ENCODE measurements around the gene RPS6KA2. TPM values are rescaled to one million over a fixed set of nuclear protein-coding genes. Genes with fewer than 3 reads are reported as not detected.

Gene RPS6KA2
- total RNA-seq, 1 experiment from 2014 or later: 4.1 TPM

DNA sequence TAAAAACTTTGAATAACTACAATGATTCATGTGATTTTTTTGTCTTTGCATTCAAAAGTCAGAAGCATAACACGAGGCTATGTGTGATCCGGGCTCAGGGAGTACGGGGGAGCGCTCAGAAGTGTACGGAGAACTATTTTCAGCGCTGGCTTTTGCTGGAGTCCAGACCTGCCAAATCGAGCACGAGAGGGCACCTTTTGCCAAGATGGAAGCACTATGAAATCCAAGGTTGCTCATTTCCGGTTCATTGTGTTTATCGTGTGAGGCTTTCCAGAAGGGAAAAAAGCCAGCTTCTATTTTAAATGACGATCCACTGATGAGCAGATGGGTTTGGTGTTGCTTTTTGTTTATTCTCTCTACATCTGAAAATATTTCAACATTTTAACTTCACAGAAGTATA, 51.8 kb downstream of the RPS6KA2 start:
- CTCF ChIA-PET: no interaction called here
- Histone ChIP-seq H3K27ac (ENCODE audit: low read length) (no peak overlapping the region), H3K27me3 (ENCODE audit: control insufficient read depth, insufficient read depth, low read length) (no peaks in the 10 kb centered on the region), H3K4me3 (ENCODE audit: low read depth in 2 of 2, low read length in 2 of 2) (no peak overlapping the region), H3K36me3 (ENCODE audit: control insufficient read depth, insufficient read depth, low read length) (no peaks in the 10 kb centered on the region), H3K4me1 (ENCODE audit: control insufficient read depth, insufficient read depth, low read length) (no peaks in the 10 kb centered on the region), H3K9me3 (ENCODE audit: control insufficient read depth, insufficient read depth, low read depth, low read length) (no peaks in the 10 kb centered on the region)
- TF ChIP-seq, protein P1, sequence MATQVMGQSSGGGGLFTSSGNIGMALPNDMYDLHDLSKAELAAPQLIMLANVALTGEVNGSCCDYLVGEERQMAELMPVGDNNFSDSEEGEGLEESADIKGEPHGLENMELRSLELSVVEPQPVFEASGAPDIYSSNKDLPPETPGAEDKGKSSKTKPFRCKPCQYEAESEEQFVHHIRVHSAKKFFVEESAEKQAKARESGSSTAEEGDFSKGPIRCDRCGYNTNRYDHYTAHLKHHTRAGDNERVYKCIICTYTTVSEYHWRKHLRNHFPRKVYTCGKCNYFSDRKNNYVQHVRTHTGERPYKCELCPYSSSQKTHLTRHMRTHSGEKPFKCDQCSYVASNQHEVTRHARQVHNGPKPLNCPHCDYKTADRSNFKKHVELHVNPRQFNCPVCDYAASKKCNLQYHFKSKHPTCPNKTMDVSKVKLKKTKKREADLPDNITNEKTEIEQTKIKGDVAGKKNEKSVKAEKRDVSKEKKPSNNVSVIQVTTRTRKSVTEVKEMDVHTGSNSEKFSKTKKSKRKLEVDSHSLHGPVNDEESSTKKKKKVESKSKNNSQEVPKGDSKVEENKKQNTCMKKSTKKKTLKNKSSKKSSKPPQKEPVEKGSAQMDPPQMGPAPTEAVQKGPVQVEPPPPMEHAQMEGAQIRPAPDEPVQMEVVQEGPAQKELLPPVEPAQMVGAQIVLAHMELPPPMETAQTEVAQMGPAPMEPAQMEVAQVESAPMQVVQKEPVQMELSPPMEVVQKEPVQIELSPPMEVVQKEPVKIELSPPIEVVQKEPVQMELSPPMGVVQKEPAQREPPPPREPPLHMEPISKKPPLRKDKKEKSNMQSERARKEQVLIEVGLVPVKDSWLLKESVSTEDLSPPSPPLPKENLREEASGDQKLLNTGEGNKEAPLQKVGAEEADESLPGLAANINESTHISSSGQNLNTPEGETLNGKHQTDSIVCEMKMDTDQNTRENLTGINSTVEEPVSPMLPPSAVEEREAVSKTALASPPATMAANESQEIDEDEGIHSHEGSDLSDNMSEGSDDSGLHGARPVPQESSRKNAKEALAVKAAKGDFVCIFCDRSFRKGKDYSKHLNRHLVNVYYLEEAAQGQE (IDR thresholded peaks at IDR 0.05; ENCODE audit: insufficient read depth in 1 of 2, low read depth in 2 of 2, low read length in 1 of 2): no peak
- TF ChIP-seq, protein P2, sequence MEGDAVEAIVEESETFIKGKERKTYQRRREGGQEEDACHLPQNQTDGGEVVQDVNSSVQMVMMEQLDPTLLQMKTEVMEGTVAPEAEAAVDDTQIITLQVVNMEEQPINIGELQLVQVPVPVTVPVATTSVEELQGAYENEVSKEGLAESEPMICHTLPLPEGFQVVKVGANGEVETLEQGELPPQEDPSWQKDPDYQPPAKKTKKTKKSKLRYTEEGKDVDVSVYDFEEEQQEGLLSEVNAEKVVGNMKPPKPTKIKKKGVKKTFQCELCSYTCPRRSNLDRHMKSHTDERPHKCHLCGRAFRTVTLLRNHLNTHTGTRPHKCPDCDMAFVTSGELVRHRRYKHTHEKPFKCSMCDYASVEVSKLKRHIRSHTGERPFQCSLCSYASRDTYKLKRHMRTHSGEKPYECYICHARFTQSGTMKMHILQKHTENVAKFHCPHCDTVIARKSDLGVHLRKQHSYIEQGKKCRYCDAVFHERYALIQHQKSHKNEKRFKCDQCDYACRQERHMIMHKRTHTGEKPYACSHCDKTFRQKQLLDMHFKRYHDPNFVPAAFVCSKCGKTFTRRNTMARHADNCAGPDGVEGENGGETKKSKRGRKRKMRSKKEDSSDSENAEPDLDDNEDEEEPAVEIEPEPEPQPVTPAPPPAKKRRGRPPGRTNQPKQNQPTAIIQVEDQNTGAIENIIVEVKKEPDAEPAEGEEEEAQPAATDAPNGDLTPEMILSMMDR (IDR thresholded peaks at IDR 0.05): no peak
- intact Hi-C loops (cut with micrococcal nuclease; ENCODE audit: unreplicated experiment): no loop called here
- POLR2A ChIA-PET: interaction anchor here (0.6 kb wide), 1 partner anchor 14 kb away, joined by 4 read pairs; no protein-coding TSS in a partner anchor
- in situ Hi-C loops (cut with HindIII; ENCODE audit: low pct_unique_long_range_greater_than_20kb, low sequenced_read_pairs): no loop called here
- DNase-seq (ENCODE audit: low read depth, low spot score) (no peak), ATAC-seq (no peak)
- no TSS peak for BruUV-seq (replicated peaks)

DNA sequence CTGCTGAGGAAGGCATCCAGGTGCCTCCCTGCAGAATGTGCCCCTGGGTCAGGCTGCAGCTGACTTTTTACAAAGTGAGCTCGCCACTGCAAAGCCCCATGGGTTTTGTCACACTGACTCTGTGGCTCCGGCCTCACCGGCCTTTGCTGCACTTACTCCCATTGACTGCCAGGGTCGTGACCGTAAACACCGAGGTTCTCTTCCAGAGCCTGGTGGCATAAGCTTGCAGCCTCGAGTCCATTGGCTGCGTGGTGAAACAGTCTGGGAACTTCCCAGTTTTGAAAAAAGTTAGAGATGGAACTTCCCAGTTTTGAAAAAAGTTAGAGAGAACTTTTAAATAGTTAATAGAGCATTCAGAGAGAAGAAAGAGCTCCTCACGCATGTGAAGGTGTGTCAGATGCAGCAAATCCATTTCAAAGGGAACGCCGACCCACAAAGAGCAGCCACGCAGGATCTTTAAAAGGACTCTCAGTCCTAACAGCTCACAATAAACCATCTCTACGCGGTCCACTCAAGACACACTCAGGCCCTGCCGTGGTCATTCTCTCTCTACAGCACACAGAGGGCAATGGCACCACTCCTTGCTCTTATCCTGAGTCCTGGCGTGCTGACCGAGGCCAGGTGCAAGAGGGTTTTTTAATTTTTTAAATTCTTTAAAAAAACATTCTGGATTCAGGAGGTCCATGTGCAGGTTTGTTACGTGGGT, 53.4 kb downstream of the RPS6KA2 start:
- in situ Hi-C loops (cut with HindIII; ENCODE audit: low pct_unique_long_range_greater_than_20kb, low sequenced_read_pairs): no loop called here
- BruUV-seq (replicated peaks): no TSS peak
- ATAC-seq (peak; percentile 39; the same call in 1 of the 2 replicates), DNase-seq (ENCODE audit: low read depth, low spot score) (no peak)
- Histone ChIP-seq H3K9me3 (ENCODE audit: control insufficient read depth, insufficient read depth, low read depth, low read length) (no peaks in the 10 kb centered on the region), H3K36me3 (ENCODE audit: control insufficient read depth, insufficient read depth, low read length) (no peaks in the 10 kb centered on the region), H3K4me1 (ENCODE audit: control insufficient read depth, insufficient read depth, low read length) (no peaks in the 10 kb centered on the region), H3K27me3 (ENCODE audit: control insufficient read depth, insufficient read depth, low read length) (no peaks in the 10 kb centered on the region), H3K27ac (ENCODE audit: low read length) (no peak overlapping the region), H3K4me3 (ENCODE audit: low read depth in 2 of 2, low read length in 2 of 2) (no peak overlapping the region)
- ChIA-PET POLR2A (no interaction called here), CTCF (interaction anchor here (0.6 kb wide), 1 partner anchor 69 kb away, joined by 3 read pairs; no protein-coding TSS in a partner anchor)
- intact Hi-C loops (cut with micrococcal nuclease; ENCODE audit: unreplicated experiment): no loop called here
- no peak for TF ChIP-seq POLR2AphosphoS5 (IDR thresholded peaks at IDR 0.05; ENCODE audit: low read depth, low read length)
- TF ChIP-seq, protein P1 (IDR thresholded peaks at IDR 0.05; ENCODE audit: insufficient read depth in 1 of 2, low read depth in 2 of 2, low read length in 1 of 2): no peak
- no peak for TF ChIP-seq SIN3A (IDR thresholded peaks at IDR 0.05; ENCODE audit: borderline replicate concordance, insufficient read depth, low read depth, low read length)
- no peak for TF ChIP-seq TCF7L2 (IDR thresholded peaks at IDR 0.05; ENCODE audit: low read depth, low read length)
- TF ChIP-seq, protein P2 (IDR thresholded peaks at IDR 0.05): no peak

Measured in Panc1 (cell line).